ENCODE measurements around the gene LRCOL1. TPM values are rescaled to one million over a fixed set of nuclear protein-coding genes. Genes with fewer than 3 reads are reported as not detected.

Gene LRCOL1
- total RNA-seq, 1 donor from 2014 or later = not detected

GRCh38 chr12:132562489-132563021, 47.8 kb downstream of the LRCOL1 start:
- Mint-ChIP-seq H3K9me3 (ENCODE audit: low read depth) (no peaks in the 10 kb centered on the region), H3K4me3 (ENCODE audit: low read depth) (peak overlapping the region; percentile 54), H3K4me1 (ENCODE audit: low read depth) (peaks cover 9% of the 10 kb centered on the region), H3K27ac (peak overlapping the region; percentile 81), H3K36me3 (ENCODE audit: insufficient read depth) (peaks cover 6% of the 10 kb centered on the region), H3K27me3 (no peaks in the 10 kb centered on the region)
- no peak for TF ChIP-seq CTCF (IDR thresholded peaks at IDR 0.05; ENCODE audit: unreplicated experiment)
- no peak for DNase-seq (ENCODE audit: low spot score, unreplicated experiment)

- peak overlapping the region; percentile 89 for H3K4me3 Mint-ChIP-seq (ENCODE audit: low read depth)
These were observed 48.8 kb downstream of the LRCOL1 start for GRCh38 chr12:132561427-132562156.

GRCh38 chr12:132560614-132561426, 49.6 kb downstream of the LRCOL1 start:
- H3K27ac Mint-ChIP-seq = peak overlapping the region; percentile 94
- H3K36me3 Mint-ChIP-seq (ENCODE audit: insufficient read depth) = peaks cover 6% of the 10 kb centered on the region
- TF ChIP-seq CTCF (IDR thresholded peaks at IDR 0.05; ENCODE audit: unreplicated experiment) = peak; percentile 95

More at GRCh38 chr12:132561427-132562156, 48.8 kb downstream of the LRCOL1 start:
- Mint-ChIP-seq H3K9me3 (ENCODE audit: low read depth) (no peaks in the 10 kb centered on the region), H3K27me3 (peaks cover 5% of the 10 kb centered on the region), H3K27ac (peak overlapping the region; percentile 94), H3K4me1 (ENCODE audit: low read depth) (peaks cover 9% of the 10 kb centered on the region), H3K36me3 (ENCODE audit: insufficient read depth) (peaks cover 6% of the 10 kb centered on the region)
- TF ChIP-seq CTCF (IDR thresholded peaks at IDR 0.05; ENCODE audit: unreplicated experiment) = peak; percentile 45
- DNase-seq (ENCODE audit: low spot score, unreplicated experiment) = no peak

GRCh38 chr12:132560364-132560613, 50.1 kb downstream of the LRCOL1 start:
- Mint-ChIP-seq H3K4me1 (ENCODE audit: low read depth) (peaks cover 8% of the 10 kb centered on the region), H3K9me3 (ENCODE audit: low read depth) (no peaks in the 10 kb centered on the region), H3K27me3 (peaks cover 8% of the 10 kb centered on the region), H3K36me3 (ENCODE audit: insufficient read depth) (peaks cover 7% of the 10 kb centered on the region), H3K4me3 (ENCODE audit: low read depth) (peak overlapping the region; percentile 89), H3K27ac (no peak overlapping the region)
- TF ChIP-seq CTCF (IDR thresholded peaks at IDR 0.05; ENCODE audit: unreplicated experiment) = no peak
- no peak for DNase-seq (ENCODE audit: low spot score, unreplicated experiment)

More at GRCh38 chr12:132560614-132561426, 49.6 kb downstream of the LRCOL1 start:
- peaks cover 5% of the 10 kb centered on the region for H3K27me3 Mint-ChIP-seq
- peak overlapping the region; percentile 89 for H3K4me3 Mint-ChIP-seq (ENCODE audit: low read depth)
- H3K4me1 Mint-ChIP-seq (ENCODE audit: low read depth) = peaks cover 8% of the 10 kb centered on the region
- peak; percentile 81 for DNase-seq (ENCODE audit: low spot score, unreplicated experiment)
- no peaks in the 10 kb centered on the region for H3K9me3 Mint-ChIP-seq (ENCODE audit: low read depth)

GRCh38 chr12:132559652-132560363, 50.6 kb downstream of the LRCOL1 start:
- H3K4me3 Mint-ChIP-seq (ENCODE audit: low read depth) = peak overlapping the region; percentile 71

More at GRCh38 chr12:132559652-132560363, 50.6 kb downstream of the LRCOL1 start:
- Mint-ChIP-seq H3K9me3 (ENCODE audit: low read depth) (no peaks in the 10 kb centered on the region), H3K36me3 (ENCODE audit: insufficient read depth) (peaks cover 5% of the 10 kb centered on the region), H3K27me3 (peaks cover 10% of the 10 kb centered on the region), H3K27ac (no peak overlapping the region), H3K4me1 (ENCODE audit: low read depth) (peaks cover 7% of the 10 kb centered on the region)
- peak; percentile 56 for DNase-seq (ENCODE audit: low spot score, unreplicated experiment)
- TF ChIP-seq CTCF (IDR thresholded peaks at IDR 0.05; ENCODE audit: unreplicated experiment) = peak; percentile 21

Data from progenitor cell of endocrine pancreas (in vitro differentiated cells).